Activated CD4-positive, alpha-beta T cell treated with anti-CD3 and anti-CD28 coated beads, Interleukin-2, amount 10 ng/mL, durations not matched to agents 7 days and 5 days (primary cell): ENCODE results near the gene ANXA6. TPM values are rescaled to one million over a fixed set of nuclear protein-coding genes. Genes with fewer than 3 reads are reported as not detected.

Experiments used
- CTCF ChIA-PET: fragments of 350-600 bp; sonication (Branson Sonifier 250); formaldehyde crosslinking; loops from one replicate; lab custom pipeline; 2021; ENCODE audit warnings: antibody characterized with exemption; lab: Charles Lee
- POLR2A ChIA-PET: fragments of 350-600 bp; sonication (Branson Sonifier 250); formaldehyde crosslinking; loops from one replicate; lab custom pipeline; 2021; ENCODE audit warnings: antibody characterized with exemption; lab: Charles Lee
- DNase-seq: peaks from one replicate; pipeline ENCODE4 v3.0.0-alpha.2; 2020
- H3K27ac Mint-ChIP-seq: one replicate; pipeline ENCODE4 v1.8.0; 2021; ENCODE audit warnings: mild to moderate bottlenecking, moderate library complexity, mixed read lengths
- H3K27me3 Mint-ChIP-seq: one replicate; pipeline ENCODE4 v1.8.0; 2021; ENCODE audit warnings: mixed read lengths
- H3K36me3 Mint-ChIP-seq: one replicate; pipeline ENCODE4 v1.8.0; 2021; ENCODE audit warnings: low read depth, mixed read lengths
- H3K4me1 Mint-ChIP-seq: one replicate; pipeline ENCODE4 v1.8.0; 2021; ENCODE audit warnings: mixed read lengths
- H3K4me3 Mint-ChIP-seq: one replicate; pipeline ENCODE4 v1.8.0; 2021; ENCODE audit warnings: mild to moderate bottlenecking, moderate library complexity, mixed read lengths
- H3K9me3 Mint-ChIP-seq: one replicate; pipeline ENCODE4 v1.8.0; 2021; ENCODE audit warnings: mixed read lengths
- total RNA-seq, 2 experiments: library from RNA; stranded (reverse); gene quantifications; one replicate each; pipeline ENCODE4 v1.2.3, GENCODE V29; 2021

The ANXA6 gene
- total RNA-seq, 2 experiments from 2014 or later = 494 to 508 TPM

DNA sequence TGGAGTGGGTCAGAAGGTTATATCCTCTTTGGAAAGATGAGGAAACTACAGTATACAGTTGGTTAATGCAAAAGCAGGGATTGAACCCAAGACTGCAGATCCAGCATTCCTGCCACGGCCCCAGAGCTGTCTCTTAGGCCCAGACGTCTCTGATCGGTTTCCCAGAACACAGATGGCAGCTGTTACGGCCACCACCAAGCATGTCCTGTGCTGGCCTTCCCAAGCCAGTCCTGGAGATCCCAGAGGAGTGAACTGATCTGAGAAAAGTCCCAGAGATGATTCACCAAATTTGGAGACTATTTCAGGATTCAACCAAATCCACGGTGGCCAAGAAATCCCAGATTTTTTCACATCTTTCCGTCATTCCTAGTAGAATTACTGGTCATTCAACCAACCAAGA is 96.8 kb downstream of the ANXA6 start:
- CTCF ChIA-PET = interaction anchor here (0.6 to 1.6 kb wide), 4 partner anchors 9 to 728 kb away, joined by 3 to 4 read pairs (median 3); no protein-coding TSS in a partner anchor
- Mint-ChIP-seq H3K4me1 (peaks cover 31% of the 10 kb centered on the region), H3K27ac (peak overlapping the region; percentile 86), H3K4me3 (no peak overlapping the region), H3K36me3 (peaks cover 52% of the 10 kb centered on the region), H3K27me3 (no peaks in the 10 kb centered on the region), H3K9me3 (no peaks in the 10 kb centered on the region)
- POLR2A ChIA-PET = no interaction called here
- DNase-seq = no peak

DNA sequence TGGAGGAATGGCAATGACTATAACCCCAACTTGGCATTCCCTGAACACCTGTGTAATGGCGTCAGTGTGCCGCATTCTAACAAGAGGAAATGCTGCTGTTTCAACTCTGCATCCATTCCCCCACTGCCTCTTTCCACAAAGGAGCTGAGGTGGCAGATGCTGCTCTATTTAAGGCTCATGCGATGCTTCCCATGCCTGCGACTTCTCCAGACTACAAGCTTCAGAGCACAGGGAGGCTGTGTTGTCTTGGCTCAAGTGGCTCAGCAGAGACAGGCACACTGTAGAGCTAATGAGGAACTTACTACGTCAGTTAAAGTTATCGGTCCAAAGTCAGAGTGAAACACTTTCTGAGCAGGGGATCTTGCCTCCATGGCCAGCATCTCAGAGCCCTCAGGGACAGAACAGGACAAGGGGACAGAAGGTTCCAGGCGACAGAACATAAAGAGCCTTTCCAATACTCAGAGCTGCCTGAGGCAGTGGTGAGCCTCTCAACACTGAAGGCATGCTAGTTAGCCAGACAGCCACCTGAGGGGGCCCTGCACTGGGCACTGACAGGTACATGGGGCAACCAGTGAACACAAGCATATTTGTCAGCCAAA is 98.6 kb downstream of the ANXA6 start:
- Mint-ChIP-seq H3K4me3 (peak overlapping the region; percentile 44), H3K4me1 (peaks cover 28% of the 10 kb centered on the region), H3K27ac (peak overlapping the region; percentile 86), H3K27me3 (no peaks in the 10 kb centered on the region), H3K9me3 (no peaks in the 10 kb centered on the region), H3K36me3 (peaks cover 64% of the 10 kb centered on the region)
- ChIA-PET POLR2A (interaction anchor here (0.5 kb wide), 1 partner anchor 27 kb away, joined by 3 read pairs; no protein-coding TSS in a partner anchor), CTCF (interaction anchor here (0.7 to 3.0 kb wide), 5 partner anchors 9 to 67 kb away, joined by 3 to 11 read pairs (median 3); no protein-coding TSS in a partner anchor)
- no peak for DNase-seq

DNA sequence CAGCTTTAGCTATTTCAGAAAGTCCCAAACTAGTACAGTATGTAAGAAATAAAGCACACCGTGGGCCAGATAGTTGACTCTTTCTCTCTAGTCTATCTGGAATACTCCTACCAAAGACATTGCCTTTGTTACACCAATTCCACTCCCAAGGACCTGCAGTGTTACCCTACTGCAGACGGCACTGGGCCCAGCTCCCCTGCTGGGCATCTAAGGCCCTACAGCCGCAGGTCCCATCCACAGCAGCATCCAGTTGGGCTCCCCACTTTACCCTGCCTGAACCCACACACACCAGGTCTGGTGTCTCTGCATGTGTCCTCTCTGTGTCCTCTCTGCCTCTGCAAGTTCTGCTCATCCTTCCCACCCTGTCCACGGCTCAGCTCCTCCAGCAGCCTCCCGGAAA is 99.3 kb downstream of the ANXA6 start:
- no peak for DNase-seq
- Mint-ChIP-seq H3K9me3 (no peaks in the 10 kb centered on the region), H3K4me1 (peaks cover 25% of the 10 kb centered on the region), H3K4me3 (no peak overlapping the region), H3K36me3 (peaks cover 62% of the 10 kb centered on the region), H3K27ac (peak overlapping the region; percentile 36), H3K27me3 (no peaks in the 10 kb centered on the region)
- ChIA-PET CTCF (interaction anchor here (1.0 to 3.0 kb wide), 5 partner anchors 8 to 57 kb away, joined by 3 to 11 read pairs (median 3); no protein-coding TSS in a partner anchor), POLR2A (no interaction called here)

DNA sequence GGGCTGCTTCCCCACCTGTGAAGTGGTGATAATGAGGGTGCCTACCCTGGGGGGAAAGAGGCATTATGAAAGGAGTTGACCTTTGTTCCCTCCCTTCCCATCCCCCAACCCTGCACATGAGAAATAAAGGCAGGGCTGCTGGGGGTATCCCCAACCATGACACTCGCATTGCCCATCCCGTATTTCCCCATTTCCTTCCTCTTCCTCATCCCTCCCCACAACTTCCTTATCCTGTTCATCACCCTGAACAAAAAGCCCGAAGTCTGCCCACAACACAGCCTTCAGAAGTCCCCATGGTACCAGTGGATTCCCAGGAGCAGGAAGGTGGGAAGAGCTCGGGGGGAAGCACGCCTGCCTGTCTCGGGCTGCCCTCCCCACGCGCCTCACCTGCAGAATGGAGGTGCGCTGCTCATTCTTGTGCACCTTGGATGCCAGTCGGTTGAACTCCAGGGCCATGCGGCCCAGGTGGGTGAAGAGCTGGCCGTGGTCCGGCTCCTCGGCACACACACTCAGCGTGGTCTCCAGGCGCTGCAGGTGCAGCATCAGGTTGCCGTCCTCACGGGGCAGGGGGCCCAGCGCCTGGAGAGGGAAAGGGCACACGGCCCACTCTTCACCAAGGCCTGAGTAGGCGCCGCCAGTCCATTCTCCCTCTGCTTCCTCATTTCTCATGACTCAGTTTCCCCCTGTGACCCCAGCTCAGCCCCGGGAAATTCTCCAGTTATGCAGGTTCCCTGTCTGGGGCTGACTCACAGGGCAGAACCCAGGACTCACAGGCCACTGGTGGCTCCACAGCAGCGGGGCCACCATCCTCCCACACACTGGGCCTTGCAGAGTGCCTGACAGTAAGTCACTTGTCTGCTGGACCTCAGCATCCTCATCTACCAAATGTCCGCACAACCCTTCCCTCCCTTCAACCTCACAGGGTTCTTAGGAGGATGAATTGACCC is 100.9 kb downstream of the ANXA6 start:
- ChIA-PET POLR2A (no interaction called here), CTCF (interaction anchor here (1.3 to 3.0 kb wide), 2 partner anchors 9 to 51 kb away, joined by 3 to 10 read pairs; no protein-coding TSS in a partner anchor)
- H3K36me3 Mint-ChIP-seq = peaks cover 52% of the 10 kb centered on the region
- no peaks in the 10 kb centered on the region for H3K27me3 Mint-ChIP-seq
- peaks cover 26% of the 10 kb centered on the region for H3K4me1 Mint-ChIP-seq
- no peaks in the 10 kb centered on the region for H3K9me3 Mint-ChIP-seq
- DNase-seq = no peak
- H3K27ac Mint-ChIP-seq = no peak overlapping the region
- H3K4me3 Mint-ChIP-seq = no peak overlapping the region

DNA sequence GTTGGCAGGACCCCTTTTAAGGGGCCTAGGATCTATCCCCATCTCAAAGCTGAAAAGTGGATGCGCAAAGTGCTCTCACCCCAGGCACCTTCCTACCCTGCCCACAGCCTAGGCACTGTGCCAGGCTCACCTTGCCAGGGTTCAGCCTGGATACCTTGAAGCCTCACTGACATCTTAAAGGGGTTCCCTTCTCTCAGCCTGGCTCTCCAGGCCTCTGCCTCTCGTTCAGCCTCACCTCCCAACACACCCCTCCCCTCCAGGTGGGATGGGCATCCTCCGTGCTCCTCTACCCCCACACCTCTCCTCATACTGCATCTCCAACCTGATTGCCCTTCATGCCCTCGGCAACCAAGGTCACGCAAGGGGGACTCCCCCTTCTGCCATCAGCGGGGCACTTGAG is 102.2 kb downstream of the ANXA6 start:
- no peak overlapping the region for H3K4me3 Mint-ChIP-seq
- no peaks in the 10 kb centered on the region for H3K9me3 Mint-ChIP-seq
- H3K36me3 Mint-ChIP-seq = peaks cover 41% of the 10 kb centered on the region
- H3K4me1 Mint-ChIP-seq = peaks cover 18% of the 10 kb centered on the region
- H3K27me3 Mint-ChIP-seq = no peaks in the 10 kb centered on the region
- peak overlapping the region; percentile 34 for H3K27ac Mint-ChIP-seq
- no peak for DNase-seq
- POLR2A ChIA-PET = no interaction called here
- CTCF ChIA-PET = interaction anchor here (0.8 to 8.8 kb wide), 6 partner anchors 7 to 197 kb away, joined by 3 to 77 read pairs (median 4); partner anchors contain the start of gene GM2A

DNA sequence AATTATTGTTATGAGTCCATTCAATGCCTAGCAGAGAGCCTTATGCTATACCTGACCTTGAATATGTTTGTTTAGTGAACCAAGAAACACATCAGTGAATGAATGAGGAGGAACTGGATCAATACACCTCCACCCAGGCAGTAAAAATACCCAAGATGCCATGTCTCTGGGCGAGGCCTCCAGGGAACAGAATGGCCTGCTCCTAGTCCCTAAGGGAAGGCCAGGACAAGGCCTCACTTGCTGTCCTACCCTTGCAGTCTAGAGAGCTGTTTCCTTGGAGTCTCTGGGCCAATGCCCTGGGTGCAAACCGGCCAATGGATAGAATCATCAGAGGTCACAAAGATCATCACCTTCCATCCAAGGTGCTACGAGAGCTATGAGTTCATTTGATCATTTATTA is 102.9 kb downstream of the ANXA6 start:
- Mint-ChIP-seq H3K4me3 (no peak overlapping the region), H3K27me3 (no peaks in the 10 kb centered on the region), H3K9me3 (no peaks in the 10 kb centered on the region), H3K36me3 (peaks cover 35% of the 10 kb centered on the region), H3K27ac (no peak overlapping the region), H3K4me1 (peaks cover 12% of the 10 kb centered on the region)
- ChIA-PET POLR2A (no interaction called here), CTCF (interaction anchor here (0.8 to 8.8 kb wide), 6 partner anchors 8 to 198 kb away, joined by 3 to 77 read pairs (median 4); partner anchors contain the start of gene GM2A)
- no peak for DNase-seq

DNA sequence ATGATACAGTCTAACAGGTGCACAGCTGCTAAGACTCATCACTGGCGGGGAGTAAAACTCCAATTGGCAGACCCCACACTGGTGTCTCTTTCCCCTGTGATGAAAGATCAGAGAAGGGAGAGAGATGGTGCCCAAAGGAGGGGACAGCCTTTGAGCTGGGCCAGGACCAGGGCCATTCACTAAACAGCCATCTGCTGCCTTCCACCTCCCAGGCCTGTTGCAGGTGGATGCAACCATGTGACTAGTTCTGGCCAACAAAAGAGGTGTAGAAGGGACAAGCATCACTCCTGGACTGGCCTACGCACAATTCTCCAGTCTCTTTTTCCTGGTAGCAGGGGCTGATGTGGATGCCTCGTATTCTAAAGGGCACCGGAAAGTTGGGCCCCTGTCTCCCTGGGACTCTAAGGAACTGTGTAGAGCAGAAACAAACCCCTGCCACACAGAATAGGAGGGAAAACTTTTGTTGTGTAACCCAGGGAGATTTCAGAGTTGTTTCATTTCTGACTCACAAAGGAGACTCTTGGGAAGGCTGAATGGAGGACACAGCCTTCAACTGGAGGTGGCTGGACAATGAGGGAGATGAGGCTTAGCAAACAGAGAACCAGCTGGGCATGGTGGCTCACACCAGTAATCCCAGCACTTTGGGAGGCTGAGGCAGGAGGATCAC is 103.7 kb downstream of the ANXA6 start:
- no peaks in the 10 kb centered on the region for H3K9me3 Mint-ChIP-seq
- no peak overlapping the region for H3K27ac Mint-ChIP-seq
- H3K36me3 Mint-ChIP-seq = peaks cover 33% of the 10 kb centered on the region
- peaks cover 4% of the 10 kb centered on the region for H3K4me1 Mint-ChIP-seq
- no peak for DNase-seq
- POLR2A ChIA-PET = interaction anchor here (0.7 kb wide), 1 partner anchor 114 kb away, joined by 3 read pairs; no protein-coding TSS in a partner anchor
- CTCF ChIA-PET = interaction anchor here (0.8 to 8.8 kb wide), 5 partner anchors 9 to 159 kb away, joined by 3 to 77 read pairs (median 11); no protein-coding TSS in a partner anchor
- no peak overlapping the region for H3K4me3 Mint-ChIP-seq
- no peaks in the 10 kb centered on the region for H3K27me3 Mint-ChIP-seq

DNA sequence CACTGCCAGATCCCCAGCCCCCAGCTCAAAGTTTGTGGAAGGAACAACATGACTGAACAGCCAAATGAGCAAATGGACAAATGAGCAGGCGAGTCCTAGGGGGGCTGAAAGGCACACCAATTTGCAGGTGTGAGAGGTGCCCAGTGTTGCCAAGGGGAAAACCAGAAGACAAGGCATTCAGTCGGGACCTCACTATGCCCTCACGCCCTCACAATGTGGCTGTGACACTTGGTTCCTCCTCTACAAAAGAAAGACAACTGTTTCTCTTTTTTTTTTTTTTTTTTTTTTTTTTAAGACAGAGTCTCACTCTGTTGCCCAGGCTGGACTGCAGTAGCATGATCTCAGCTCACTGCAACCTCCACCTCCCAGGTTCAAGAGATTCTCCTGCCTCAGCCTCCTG is 104.7 kb downstream of the ANXA6 start:
- no peaks in the 10 kb centered on the region for H3K9me3 Mint-ChIP-seq
- no peak overlapping the region for H3K27ac Mint-ChIP-seq
- no peak for DNase-seq
- no peaks in the 10 kb centered on the region for H3K27me3 Mint-ChIP-seq
- peaks cover 39% of the 10 kb centered on the region for H3K36me3 Mint-ChIP-seq
- no peak overlapping the region for H3K4me3 Mint-ChIP-seq
- peaks cover 4% of the 10 kb centered on the region for H3K4me1 Mint-ChIP-seq
- POLR2A ChIA-PET = no interaction called here
- CTCF ChIA-PET = interaction anchor here (0.7 to 8.8 kb wide), 15 partner anchors 10 to 158 kb away, joined by 3 to 77 read pairs (median 4); no protein-coding TSS in a partner anchor

DNA sequence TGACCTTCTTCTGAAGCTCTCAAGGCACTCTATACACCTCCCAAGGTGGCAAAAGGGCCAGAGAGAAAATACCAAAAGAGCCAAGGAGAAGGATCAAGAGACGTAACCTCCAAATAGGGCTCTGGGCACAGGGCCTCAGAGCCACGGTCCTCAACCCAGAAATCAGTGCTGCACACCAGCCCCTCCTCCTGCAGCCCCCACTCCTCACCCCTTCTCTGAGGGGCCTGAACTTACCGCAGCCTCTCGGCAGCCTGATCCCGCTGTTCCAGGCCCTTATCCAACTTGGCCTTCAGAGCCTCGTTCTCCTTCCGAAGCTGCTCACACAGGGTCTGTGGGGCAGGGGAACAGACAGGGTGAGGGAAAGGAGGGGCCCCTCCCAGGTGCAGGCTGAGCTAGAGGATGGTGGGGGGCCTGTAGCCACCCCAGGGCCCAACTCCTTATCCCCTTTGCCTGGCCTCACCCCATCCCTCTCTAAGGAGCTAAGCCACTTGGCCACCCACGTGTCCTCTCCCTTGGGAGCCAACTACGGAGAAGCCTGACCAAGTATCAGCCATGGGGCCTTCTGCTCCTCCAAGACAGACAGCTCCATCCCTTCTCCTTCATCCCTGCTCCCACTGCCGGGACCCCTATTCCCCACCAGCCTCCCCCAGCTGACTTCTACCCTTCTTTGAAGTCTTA is 105.5 kb downstream of the ANXA6 start:
- ChIA-PET CTCF (interaction anchor here (0.7 to 8.8 kb wide), 25 partner anchors 9 to 264 kb away, joined by 3 to 77 read pairs (median 4); no protein-coding TSS in a partner anchor), POLR2A (no interaction called here)
- H3K27ac Mint-ChIP-seq = peak overlapping the region; percentile 27
- no peak for DNase-seq
- peaks cover 4% of the 10 kb centered on the region for H3K4me1 Mint-ChIP-seq
- H3K9me3 Mint-ChIP-seq = no peaks in the 10 kb centered on the region
- H3K36me3 Mint-ChIP-seq = peaks cover 42% of the 10 kb centered on the region
- no peak overlapping the region for H3K4me3 Mint-ChIP-seq
- no peaks in the 10 kb centered on the region for H3K27me3 Mint-ChIP-seq

DNA sequence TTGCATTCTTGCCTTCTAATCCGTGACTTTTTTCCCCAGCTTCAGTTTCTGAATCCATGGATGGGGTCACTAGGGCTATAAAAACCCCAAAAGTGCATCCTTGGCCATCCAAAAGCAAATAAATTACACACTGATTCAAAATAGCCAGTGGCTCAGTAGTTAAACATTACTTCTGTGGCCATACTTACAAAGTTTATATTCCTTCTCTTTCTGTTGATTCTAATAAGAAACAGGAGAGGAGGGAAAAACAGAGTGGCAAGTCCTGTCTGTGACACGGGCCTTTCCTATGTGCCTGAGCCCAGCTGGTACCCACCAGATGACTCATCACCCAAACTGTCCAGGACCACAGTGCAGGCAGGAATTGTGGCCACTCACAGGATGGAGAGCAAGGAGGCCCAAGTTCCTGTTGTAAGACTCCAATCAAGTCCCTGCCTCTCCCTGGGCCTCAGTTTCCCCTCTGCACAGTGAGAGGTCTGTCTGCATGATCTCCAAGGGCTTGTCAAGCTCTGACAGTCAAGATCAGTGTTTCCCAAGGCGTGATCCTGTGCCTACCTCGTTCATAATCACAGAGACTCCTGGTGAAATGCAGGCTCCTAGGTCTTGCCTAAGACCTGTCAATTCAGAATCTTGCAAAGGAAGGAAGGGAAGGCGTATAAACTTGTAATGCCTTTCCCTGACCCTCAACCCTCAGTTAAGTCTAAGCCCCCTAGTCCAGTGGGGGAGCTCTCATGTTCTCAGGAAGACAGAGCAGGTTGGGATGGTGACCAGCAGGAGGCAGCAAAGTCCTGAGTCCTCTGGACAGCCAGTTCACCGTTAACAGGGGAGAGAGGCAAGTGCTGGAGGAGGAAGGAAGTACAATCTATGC is 106.3 kb downstream of the ANXA6 start:
- Mint-ChIP-seq H3K4me1 (peaks cover 4% of the 10 kb centered on the region), H3K9me3 (no peaks in the 10 kb centered on the region), H3K27me3 (no peaks in the 10 kb centered on the region), H3K36me3 (peaks cover 45% of the 10 kb centered on the region), H3K4me3 (no peak overlapping the region), H3K27ac (peak overlapping the region; percentile 43)
- ChIA-PET CTCF (interaction anchor here (0.7 to 8.8 kb wide), 24 partner anchors 9 to 265 kb away, joined by 3 to 77 read pairs (median 4); no protein-coding TSS in a partner anchor), POLR2A (no interaction called here)
- DNase-seq = peak; percentile 72
